DMS 273 (cell line): ENCODE measurements around the gene IQSEC2.
A peak's percentile ranks its signal among the peaks of the same experiment; 100 is the strongest.

Source experiments
- DNase-seq: peaks from one replicate; lab custom pipeline; 2025; ENCODE audit not compliant: unreplicated experiment; lab: John Stamatoyannopoulos, UW

IQSEC2 gene

GRCh38 chrX:53249408-53250042, 31.9 kb downstream of the IQSEC2 start:
- peak; percentile 22 for DNase-seq

GRCh38 chrX:53247928-53248327, 33.5 kb downstream of the IQSEC2 start:
- no peak for DNase-seq

GRCh38 chrX:53246231-53246630, 35.2 kb downstream of the IQSEC2 start:
- no peak for DNase-seq

- DNase-seq, result no peak
Measured at GRCh38 chrX:53244610-53245009, 36.8 kb downstream of the IQSEC2 start.

GRCh38 chrX:53242310-53242709, 39.1 kb downstream of the IQSEC2 start:
- DNase-seq, result no peak

- no peak for DNase-seq
Measured at GRCh38 chrX:53241558-53241957, 39.8 kb downstream of the IQSEC2 start.

GRCh38 chrX:53239474-53239873, 41.9 kb downstream of the IQSEC2 start:
- DNase-seq, result peak; percentile 48

- no peak for DNase-seq
Measured at GRCh38 chrX:53237056-53237455, 44.3 kb downstream of the IQSEC2 start.

GRCh38 chrX:53236025-53236679, 45.2 kb downstream of the IQSEC2 start:
- no peak for DNase-seq

- DNase-seq, result no peak
Measured at GRCh38 chrX:53235566-53235965, 45.8 kb downstream of the IQSEC2 start.

GRCh38 chrX:53234484-53234883, 46.9 kb downstream of the IQSEC2 start:
- DNase-seq, result no peak

- DNase-seq, result no peak
Measured at GRCh38 chrX:53233536-53233935, 47.8 kb downstream of the IQSEC2 start.

- DNase-seq, result no peak
Measured at GRCh38 chrX:53230116-53230515, 51.3 kb downstream of the IQSEC2 start.

GRCh38 chrX:53227224-53227765, 54.1 kb downstream of the IQSEC2 start:
- DNase-seq, result no peak

GRCh38 chrX:53224860-53225797, 56.3 kb downstream of the IQSEC2 start, which contains the start of gene KDM5C:
Gene KDM5C, minus strand, starts transcription at chrX:53225207. Its CDS starts 318 bp downstream, at chrX:53224889.
- DNase-seq, result peak; percentile 99

- DNase-seq, result peak; percentile 54
Measured at GRCh38 chrX:53223955-53224859, 57.2 kb downstream of the IQSEC2 start.

GRCh38 chrX:53223068-53223693, 58.2 kb downstream of the IQSEC2 start:
- DNase-seq, result peak; percentile 19
